ENCODE measurements around the gene ST3GAL4. TPM values are rescaled to one million over a fixed set of nuclear protein-coding genes. Genes with fewer than 3 reads are reported as not detected.

ST3GAL4 gene
- total RNA-seq, 1 donor from 2014 or later = 15.6 TPM

GRCh38 chr11:126408496-126408895 is 53.0 kb downstream of the ST3GAL4 start:
- TF ChIP-seq CTCF (IDR thresholded peaks at IDR 0.05; ENCODE audit: unreplicated experiment) = no peak
- H3K27ac Mint-ChIP-seq = no peak overlapping the region
- DNase-seq (ENCODE audit: low spot score in 2 of 2, unreplicated experiment in 2 of 2) = no peak
- H3K4me1 Mint-ChIP-seq = peaks cover 21% of the 10 kb centered on the region
- H3K36me3 Mint-ChIP-seq = peaks cover 20% of the 10 kb centered on the region
- H3K9me3 Mint-ChIP-seq = no peaks in the 10 kb centered on the region
- H3K27me3 Mint-ChIP-seq (ENCODE audit: low read depth) = no peaks in the 10 kb centered on the region
- no peak overlapping the region for H3K4me3 Mint-ChIP-seq

GRCh38 chr11:126408901-126409619 is 53.6 kb downstream of the ST3GAL4 start:
- TF ChIP-seq CTCF (IDR thresholded peaks at IDR 0.05; ENCODE audit: unreplicated experiment) = no peak
- no peaks in the 10 kb centered on the region for H3K9me3 Mint-ChIP-seq
- H3K27me3 Mint-ChIP-seq (ENCODE audit: low read depth) = no peaks in the 10 kb centered on the region
- peaks cover 20% of the 10 kb centered on the region for H3K36me3 Mint-ChIP-seq
- no peak overlapping the region for H3K27ac Mint-ChIP-seq
- H3K4me3 Mint-ChIP-seq = no peak overlapping the region
- H3K4me1 Mint-ChIP-seq = peaks cover 20% of the 10 kb centered on the region
- no peak for DNase-seq (ENCODE audit: low spot score in 2 of 2, unreplicated experiment in 2 of 2)

GRCh38 chr11:126409620-126409985 is 54.1 kb downstream of the ST3GAL4 start:
- H3K4me1 Mint-ChIP-seq = peaks cover 14% of the 10 kb centered on the region
- H3K9me3 Mint-ChIP-seq = no peaks in the 10 kb centered on the region
- no peak for DNase-seq (ENCODE audit: low spot score in 2 of 2, unreplicated experiment in 2 of 2)
- no peak for TF ChIP-seq CTCF (IDR thresholded peaks at IDR 0.05; ENCODE audit: unreplicated experiment)
- no peaks in the 10 kb centered on the region for H3K27me3 Mint-ChIP-seq (ENCODE audit: low read depth)
- peaks cover 20% of the 10 kb centered on the region for H3K36me3 Mint-ChIP-seq
- no peak overlapping the region for H3K4me3 Mint-ChIP-seq
- H3K27ac Mint-ChIP-seq = no peak overlapping the region

GRCh38 chr11:126410649-126411048 is 55.2 kb downstream of the ST3GAL4 start:
- H3K9me3 Mint-ChIP-seq = no peaks in the 10 kb centered on the region
- peaks cover 7% of the 10 kb centered on the region for H3K4me1 Mint-ChIP-seq
- H3K4me3 Mint-ChIP-seq = no peak overlapping the region
- TF ChIP-seq CTCF (IDR thresholded peaks at IDR 0.05; ENCODE audit: unreplicated experiment) = no peak
- H3K27ac Mint-ChIP-seq = no peak overlapping the region
- no peaks in the 10 kb centered on the region for H3K27me3 Mint-ChIP-seq (ENCODE audit: low read depth)
- H3K36me3 Mint-ChIP-seq = peaks cover 20% of the 10 kb centered on the region
- DNase-seq (ENCODE audit: low spot score in 2 of 2, unreplicated experiment in 2 of 2) = no peak

- peaks cover 5% of the 10 kb centered on the region for H3K4me1 Mint-ChIP-seq
- peaks cover 20% of the 10 kb centered on the region for H3K36me3 Mint-ChIP-seq
- no peak overlapping the region for H3K4me3 Mint-ChIP-seq
- DNase-seq (ENCODE audit: low spot score in 2 of 2, unreplicated experiment in 2 of 2) = no peak
- H3K9me3 Mint-ChIP-seq = no peaks in the 10 kb centered on the region
- no peak overlapping the region for H3K27ac Mint-ChIP-seq
- H3K27me3 Mint-ChIP-seq (ENCODE audit: low read depth) = no peaks in the 10 kb centered on the region
- TF ChIP-seq CTCF (IDR thresholded peaks at IDR 0.05; ENCODE audit: unreplicated experiment) = no peak
Measured at GRCh38 chr11:126411971-126412381, 56.5 kb downstream of the ST3GAL4 start.
